GM19468 (cell line): ENCODE results near the gene AGK.
A peak's percentile ranks its signal among the peaks of the same experiment; 100 is the strongest.

Experiments
- ATAC-seq: cut with Tn5 transposase; IDR thresholded peaks from one replicate; pipeline ENCODE4 v1.9.1; 2021; ENCODE audit warnings: mild to moderate bottlenecking, moderate library complexity, moderate number of reproducible peaks; ENCODE audit not compliant: unreplicated experiment; ENCODE audit errors: extremely low read depth

AGK gene

DNA sequence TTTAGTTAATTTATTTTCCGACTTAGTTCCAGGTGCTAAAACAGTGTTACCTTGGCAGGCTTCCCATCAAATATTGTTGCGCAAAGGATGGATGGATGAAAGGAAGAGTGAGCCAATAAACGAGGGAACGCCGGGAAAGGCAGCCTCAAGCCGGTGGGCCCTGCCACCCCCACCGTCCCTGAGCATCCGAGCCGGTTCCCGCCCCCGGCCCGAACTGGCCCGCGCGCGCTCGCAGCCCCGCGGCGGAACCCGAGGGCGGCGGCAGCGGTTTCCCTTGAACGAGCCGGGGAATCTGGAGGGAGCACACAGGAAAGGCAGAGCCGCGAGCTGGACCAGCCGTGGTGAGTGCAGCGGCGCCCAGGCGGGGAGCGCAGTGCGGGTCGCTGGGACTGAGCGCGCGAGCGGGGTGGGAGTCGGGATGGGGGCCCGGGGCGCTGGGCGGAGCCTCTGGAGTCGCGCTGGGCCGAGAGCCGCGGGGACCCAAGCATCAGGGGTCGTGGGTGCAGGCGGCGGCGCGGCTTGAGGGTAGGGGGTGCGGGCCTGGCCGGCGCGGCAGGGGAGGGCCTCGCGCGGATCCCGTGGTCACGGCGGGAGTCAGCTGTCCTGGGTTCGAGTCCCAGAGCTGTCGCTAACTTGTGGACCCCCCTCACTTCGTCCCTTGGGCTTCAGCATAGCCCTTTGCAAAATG, at the start of gene AGK:
Gene AGK (plus strand): TSS at position 317 of the 688 bp plus-strand sequence. CDS start 4,057 bp downstream, outside the sequence.
- peak; percentile 84 for ATAC-seq

- no peak for ATAC-seq
These were observed 49.8 kb upstream of the AGK start for GRCh38 chr7:141501451-141501850.

GRCh38 chr7:141511316-141511675, 39.9 kb upstream of the AGK start:
- no peak for ATAC-seq

DNA sequence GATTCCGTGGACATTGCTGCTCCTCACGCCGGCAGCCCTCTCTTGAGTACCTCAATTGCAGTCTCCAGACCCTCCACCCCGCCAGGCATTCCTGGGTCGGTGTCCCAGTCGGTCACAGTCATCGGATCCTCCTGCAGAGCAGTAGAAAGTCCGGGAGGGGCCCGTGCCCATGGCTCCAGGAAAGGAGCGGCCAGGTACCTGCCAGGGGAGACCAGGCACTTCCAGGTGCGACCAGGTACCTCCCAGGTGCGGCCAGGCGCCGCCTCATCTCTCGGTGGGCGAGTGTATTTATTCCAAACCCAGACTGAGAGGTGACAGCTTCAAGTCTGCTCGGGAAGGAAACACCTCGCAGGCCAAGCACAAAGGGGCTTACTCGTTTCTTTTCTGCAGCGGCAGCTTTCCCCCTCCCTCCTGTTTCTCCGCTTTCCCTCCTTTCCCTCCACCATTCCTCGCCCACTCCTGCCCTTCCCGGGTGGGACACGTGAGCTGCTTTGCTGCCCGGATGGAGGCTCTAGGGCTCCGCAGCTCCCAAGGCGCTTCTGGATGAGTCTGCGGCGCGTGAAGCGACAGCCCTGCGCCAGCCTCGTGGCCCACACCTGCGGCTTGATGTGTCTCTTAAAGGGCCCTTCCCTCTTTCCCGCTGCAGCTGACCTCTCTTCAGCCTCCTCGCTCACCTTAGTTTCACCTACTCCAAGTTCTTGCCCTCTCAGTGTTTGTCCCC, 39.4 kb upstream of the AGK start:
- no peak for ATAC-seq

DNA sequence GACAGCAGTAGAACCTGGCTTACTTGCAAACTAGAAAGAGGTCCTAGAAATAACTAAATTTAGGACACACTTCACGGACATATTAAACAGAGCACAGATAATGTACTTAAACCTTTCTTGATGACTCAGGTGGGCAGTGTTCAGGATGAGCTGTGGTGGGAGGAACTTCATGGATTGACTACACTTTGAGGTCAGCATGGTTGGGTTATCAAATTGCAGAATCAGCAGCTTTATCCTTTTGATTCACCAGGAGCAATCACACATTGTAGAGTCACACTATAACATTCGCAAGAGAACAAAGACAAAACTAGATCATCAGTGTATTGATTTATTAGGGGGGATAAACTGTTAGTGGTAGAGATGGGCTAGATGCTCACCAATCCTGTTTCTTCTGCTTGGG, 38.6 kb upstream of the AGK start:
- no peak for ATAC-seq

DNA sequence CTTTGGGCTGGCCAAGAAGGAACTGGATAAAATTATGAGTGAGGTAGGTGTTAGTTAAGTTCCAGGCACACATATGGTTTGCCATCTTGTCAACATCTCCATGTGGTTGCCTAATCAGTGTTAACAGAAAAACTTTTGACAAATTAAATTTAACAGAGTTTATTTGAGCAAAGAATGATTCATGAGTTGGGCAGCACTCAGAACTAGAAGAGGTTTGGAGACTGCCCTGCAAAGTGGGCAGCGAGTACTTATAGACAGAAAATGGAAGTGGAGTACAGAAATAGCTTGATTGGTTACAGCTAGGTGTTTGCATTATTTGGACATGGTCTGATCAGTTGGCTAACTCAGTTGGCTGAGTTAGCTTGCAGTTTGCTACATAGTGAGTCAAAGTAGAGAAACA, 37.5 kb upstream of the AGK start:
- ATAC-seq = no peak

GRCh38 chr7:141515941-141516340, 35.3 kb upstream of the AGK start:
- ATAC-seq = no peak

DNA sequence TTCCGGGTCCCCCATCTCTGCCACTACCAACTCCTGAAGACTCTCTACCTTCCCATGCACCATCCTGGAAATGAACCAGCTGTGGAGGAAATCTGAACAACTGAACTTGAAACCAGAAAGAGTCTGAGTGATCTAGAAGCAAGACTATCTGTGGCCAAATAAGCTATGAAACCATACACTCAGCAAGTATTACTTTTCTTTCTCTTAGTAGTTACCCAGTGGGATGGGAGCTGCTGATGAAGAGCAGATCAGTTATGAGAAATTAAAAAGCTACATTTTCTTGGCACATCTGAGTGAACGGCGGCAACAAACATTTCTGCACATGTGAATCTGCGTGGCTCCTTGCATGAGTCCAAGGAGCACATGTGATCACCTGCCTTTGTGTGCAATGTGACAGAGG, 31.6 kb upstream of the AGK start:
- no peak for ATAC-seq

GRCh38 chr7:141522657-141523342, 28.4 kb upstream of the AGK start:
- no peak for ATAC-seq

- ATAC-seq = no peak
These were observed 25.2 kb upstream of the AGK start for GRCh38 chr7:141525973-141526514.

DNA sequence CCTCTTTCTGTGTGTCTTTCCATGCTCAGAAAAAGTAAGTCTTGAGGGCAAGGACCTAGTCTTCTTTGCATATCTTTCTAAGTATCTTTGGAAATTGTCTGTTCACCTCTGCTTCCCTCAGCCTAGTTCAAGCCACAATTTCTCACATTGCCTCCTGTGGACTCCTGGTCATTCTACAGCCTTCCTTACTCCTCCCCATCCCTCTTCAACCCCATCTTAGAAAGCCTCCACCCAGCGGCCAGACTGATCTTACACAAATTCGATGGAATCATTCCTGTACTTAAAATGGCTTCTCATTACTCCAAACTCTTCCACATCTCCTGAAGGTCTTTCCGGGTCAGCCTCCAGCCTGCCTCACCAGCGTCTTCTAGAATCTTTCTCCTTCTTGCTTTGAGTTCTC, 24.1 kb upstream of the AGK start:
- no peak for ATAC-seq

- no peak for ATAC-seq
These were observed 22.8 kb upstream of the AGK start for GRCh38 chr7:141528399-141528798.

- no peak for ATAC-seq
These were observed 17.9 kb upstream of the AGK start for GRCh38 chr7:141533149-141533949.

DNA sequence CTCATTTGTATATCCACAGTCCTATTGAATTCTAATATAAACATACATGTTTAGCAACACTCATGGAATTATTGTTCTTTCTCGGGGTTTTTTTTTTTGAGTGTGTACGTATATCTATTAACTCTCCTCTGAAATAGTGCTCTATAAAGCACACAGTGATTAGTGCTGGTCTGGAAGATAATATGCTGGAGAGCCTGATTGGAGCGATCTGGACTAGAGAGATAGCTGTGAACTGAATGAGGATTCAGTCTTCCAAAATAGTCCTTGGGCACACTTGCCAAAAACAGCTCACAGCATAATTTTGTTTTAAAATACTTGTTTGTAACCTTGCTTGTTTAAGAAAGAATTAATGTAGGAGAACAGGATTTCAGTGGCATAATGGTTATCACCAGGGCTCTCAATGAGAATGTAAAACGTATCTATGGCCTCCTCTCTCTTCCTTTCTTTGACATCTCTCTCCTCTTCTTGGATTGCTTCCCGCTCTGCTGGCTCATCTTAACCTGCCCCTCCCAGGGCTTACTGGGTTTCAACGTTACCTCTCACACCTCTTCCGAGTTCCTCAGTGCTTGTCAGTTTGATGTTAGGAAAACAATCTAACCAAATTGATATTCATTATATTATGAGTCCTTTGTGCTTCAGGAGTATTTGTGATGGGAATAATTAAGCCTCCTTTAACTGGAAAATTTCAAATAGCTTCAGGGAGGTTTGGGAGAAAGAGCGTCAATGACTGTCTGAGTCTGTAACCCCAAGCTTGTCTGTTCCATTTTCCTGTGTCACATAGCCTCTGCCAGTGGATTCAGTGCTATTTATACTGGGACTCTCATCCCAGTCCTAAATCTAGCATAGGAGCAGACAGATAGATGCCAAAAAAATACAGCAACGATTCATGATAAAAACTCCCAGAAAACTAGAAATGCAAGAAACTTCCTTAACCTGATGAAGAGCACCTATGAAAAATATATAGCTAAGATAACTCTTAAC, 16.2 kb upstream of the AGK start:
- ATAC-seq = no peak

GRCh38 chr7:141537906-141538305, 13.3 kb upstream of the AGK start:
- ATAC-seq = no peak

GRCh38 chr7:141541375-141541774, 9.8 kb upstream of the AGK start:
- ATAC-seq = no peak

GRCh38 chr7:141544831-141545230, 6.4 kb upstream of the AGK start:
- ATAC-seq = no peak

DNA sequence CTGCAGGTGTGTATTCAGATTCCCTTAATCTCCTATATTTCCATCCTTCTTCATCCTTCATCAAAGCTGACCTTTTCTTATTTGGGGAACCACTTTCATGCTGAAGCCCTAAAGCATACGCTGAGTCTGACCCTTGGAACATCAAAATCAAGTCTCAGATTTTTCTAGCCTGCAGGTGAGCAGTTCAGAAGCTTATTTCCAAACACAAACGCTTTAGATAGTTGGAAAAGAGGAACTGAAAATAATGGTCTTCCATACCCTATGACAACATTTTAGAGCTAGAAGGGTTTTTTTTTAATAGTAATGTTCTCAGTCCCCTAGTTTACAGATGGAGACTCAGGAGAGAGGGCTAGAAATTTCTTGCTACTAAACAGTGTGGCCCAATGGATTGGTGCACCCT, 1.6 kb upstream of the AGK start:
- no peak for ATAC-seq

DNA sequence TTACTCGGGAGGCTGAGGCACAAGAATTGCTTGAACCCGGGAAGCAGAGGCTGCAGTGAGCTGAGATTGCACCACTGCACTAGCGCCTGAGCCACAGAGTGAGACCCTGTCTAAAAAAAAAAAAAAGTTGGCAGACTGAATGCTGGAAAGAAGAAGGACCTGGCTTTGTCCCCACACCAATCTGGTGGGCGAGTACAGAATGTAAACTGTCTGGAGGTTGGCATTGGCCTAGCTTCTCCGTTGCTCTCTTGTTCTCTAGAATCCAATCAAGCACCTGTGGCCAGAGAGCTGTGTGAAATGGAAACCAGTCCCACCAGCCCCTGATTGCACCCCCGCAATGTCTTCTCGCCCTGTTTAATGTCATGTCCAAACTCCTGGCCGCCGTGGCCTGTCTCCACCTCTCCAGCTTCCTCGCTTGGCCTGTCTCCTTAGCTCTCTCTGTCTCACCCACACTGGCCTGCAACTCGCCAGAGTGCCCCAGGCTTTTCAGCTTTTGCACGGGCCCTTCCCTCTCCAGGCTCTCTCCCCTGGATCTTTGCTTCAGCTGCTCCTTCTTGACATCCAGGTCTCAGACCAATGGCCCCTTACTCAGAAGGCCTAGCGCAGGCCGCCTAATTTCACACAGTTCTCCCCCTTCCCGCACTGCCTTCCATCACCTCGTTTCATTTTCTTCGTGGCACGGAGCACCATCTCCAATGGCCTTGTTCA, 670 bp upstream of the AGK start:
- no peak for ATAC-seq
